GM06990 (cell line): ENCODE measurements around the gene CYP2W1.

Experiments
- DNase-seq: peaks from one replicate; pipeline ENCODE4 v3.0.0-alpha.2; 2011; ENCODE audit not compliant: insufficient read length; ENCODE audit errors: extremely low read depth
- H3K27me3 ChIP-seq: replicated peaks from 2 replicates; pipeline ENCODE4 v1.6.0; 2011; ENCODE audit warnings: low read length; ENCODE audit not compliant: control insufficient read depth, insufficient read depth
- H3K36me3 ChIP-seq: 2 replicates; pipeline ENCODE4 v1.5.1; 2011; ENCODE audit warnings: low read length; ENCODE audit not compliant: control insufficient read depth, insufficient read depth
- H3K4me3 ChIP-seq: replicated peaks from 2 replicates; pipeline ENCODE4 v1.5.1; 2011; ENCODE audit warnings: low read depth, mild to moderate bottlenecking, control low read depth, low read length
- CTCF ChIP-seq: IDR thresholded peaks from 2 replicates; pipeline ENCODE4 v1.5.1; 2011; ENCODE audit warnings: low read length, control low read depth, mild to moderate bottlenecking, inconsistent platforms; ENCODE audit not compliant: insufficient read depth, poor library complexity, severe bottlenecking

The CYP2W1 gene

DNA sequence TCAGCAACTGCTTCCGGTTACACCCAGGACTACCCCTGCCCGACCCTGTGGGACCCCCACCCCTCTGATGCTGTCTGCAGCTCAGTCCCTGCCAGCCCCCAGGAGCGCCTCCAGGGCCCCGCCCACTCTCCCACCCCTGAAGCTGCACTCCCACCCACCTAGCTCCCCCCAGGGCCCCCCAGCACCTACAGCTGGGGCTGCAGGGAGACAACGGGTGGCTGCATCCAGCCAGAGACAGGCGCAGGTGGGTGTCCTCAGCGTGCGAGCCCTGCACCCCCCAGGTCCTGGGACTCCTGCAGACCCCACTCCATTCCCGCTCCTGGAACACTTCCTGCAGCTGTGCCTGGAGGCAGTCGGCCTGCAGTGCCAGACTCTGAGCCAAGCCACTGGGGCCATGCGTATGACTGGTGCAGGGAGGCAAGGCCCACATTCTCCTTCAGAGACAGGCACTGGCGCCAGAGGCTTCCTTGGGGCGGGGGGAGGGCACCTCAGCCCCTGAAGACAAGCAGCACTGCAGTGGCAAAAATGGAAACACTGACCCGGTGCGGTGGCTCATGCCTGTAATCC lies 6.1 kb downstream of the CYP2W1 start:
- Histone ChIP-seq H3K27me3 (no peaks in the 10 kb centered on the region; the same call in 1 of the 2 replicates), H3K36me3 (no peaks in the 10 kb centered on the region), H3K4me3 (no peak overlapping the region)
- no peak for DNase-seq
- TF ChIP-seq CTCF: no peak

- no peak for TF ChIP-seq CTCF
- no peak for DNase-seq
- no peak overlapping the region for H3K4me3 ChIP-seq
- no peaks in the 10 kb centered on the region for H3K27me3 ChIP-seq
- H3K36me3 ChIP-seq: no peaks in the 10 kb centered on the region
Measured at GRCh38 chr7:990352-990932, 7.5 kb downstream of the CYP2W1 start.

DNA sequence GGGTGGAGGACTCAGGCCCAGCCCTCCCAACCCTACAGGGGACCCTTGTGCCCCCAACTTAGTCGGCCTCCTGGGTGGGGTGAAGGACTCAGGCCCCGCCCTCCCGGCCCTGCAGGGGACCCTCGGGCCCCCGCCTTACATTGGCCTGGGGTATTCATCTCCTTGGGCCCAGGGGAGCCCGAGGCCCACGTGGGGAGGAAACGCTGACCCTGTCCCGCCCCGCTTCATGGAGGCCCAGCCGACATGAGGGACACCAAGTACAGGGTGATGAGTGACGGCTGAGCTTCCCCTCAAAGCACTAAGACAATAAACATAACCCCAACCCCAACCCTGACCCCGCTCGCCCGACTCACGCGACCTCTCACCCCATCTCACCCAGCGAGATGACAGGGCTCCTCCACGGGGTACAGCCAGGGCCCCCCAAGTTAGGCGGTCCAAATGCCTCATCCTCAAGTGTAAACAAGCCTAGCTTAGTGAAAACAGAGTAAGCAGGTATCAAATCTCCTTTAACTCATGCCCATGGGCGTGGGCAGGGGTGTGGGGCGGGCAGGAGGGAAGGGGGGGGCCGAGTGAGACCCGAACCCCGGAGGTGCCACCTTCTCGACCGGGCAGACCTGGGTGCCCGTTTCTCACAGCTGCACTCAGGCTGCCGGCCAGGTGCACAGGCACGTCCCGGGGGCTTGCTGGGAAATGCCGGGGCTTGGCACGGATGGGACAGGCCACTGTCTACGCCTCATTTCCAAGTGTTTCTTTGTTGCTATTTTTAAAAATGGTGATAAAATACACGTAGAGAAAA lies 8.2 kb downstream of the CYP2W1 start:
- no peak overlapping the region for H3K4me3 ChIP-seq
- no peaks in the 10 kb centered on the region for H3K27me3 ChIP-seq
- no peak for TF ChIP-seq CTCF
- DNase-seq: no peak
- H3K36me3 ChIP-seq: peaks cover 3% of the 10 kb centered on the region

DNA sequence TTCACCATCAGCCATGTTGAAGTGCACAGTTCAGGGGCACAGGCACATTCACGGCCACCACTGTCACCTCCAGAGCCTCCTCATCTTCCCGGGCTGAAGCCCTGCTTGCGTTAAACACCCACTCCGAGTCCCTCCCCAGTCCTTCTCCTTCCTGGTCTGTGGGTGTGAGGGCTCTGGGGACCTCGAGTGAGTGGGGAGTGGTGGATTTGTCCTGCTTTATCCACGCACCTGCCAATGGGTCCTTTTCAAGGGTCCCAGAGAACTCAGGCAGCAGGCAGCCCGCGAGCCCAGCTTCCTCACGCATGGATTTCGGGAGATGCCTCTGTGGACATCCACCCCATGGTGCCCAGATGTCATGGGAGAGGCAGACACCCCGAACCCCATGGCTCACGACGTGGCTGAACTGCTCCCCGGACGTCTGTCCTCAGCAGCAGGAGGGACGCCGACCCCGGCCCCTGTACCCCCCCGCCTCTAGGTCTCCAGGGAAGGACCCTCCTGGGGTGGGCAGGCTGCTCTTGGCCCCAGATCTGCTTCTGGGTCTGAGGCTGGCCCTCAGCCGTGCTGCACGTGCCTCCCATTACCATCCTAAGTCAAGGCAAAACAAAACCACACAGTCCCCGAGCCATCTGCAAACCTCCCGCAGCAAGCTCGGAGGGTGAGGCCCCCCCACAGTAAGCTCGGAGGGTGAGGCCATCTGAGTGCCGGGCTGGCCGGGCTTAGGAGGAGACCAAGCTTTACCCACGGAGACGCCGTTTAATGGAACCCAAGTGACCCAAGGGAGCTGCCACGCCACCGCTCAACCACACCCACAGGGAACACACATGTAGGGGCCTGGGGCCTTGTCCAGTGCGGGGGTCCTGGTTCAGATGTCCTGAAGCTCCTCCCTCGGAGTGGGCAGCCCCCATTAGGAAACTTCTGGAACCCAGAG lies 9.0 kb downstream of the CYP2W1 start:
- Histone ChIP-seq H3K36me3 (peaks cover 8% of the 10 kb centered on the region), H3K4me3 (no peak overlapping the region), H3K27me3 (no peaks in the 10 kb centered on the region)
- DNase-seq: no peak
- TF ChIP-seq CTCF: no peak

GRCh38 chr7:992709-993607 lies 10.0 kb downstream of the CYP2W1 start:
- no peaks in the 10 kb centered on the region for H3K27me3 ChIP-seq
- peak; percentile 100 for TF ChIP-seq CTCF
- H3K4me3 ChIP-seq: no peak overlapping the region
- peaks cover 14% of the 10 kb centered on the region for H3K36me3 ChIP-seq
- DNase-seq: peak; percentile 90
